GM23338 (cell line): ENCODE measurements around the gene PHTF1. TPM values are rescaled to one million over a fixed set of nuclear protein-coding genes. Genes with fewer than 3 reads are reported as not detected.

Experiments used
- ATAC-seq: fragments of 200-7000 bp; cut with Tn5 transposase; 3 replicates; pipeline ENCODE4 v1.9.1; 2020
- DNase-seq: peaks from one replicate; pipeline ENCODE4 v3.0.0-alpha.2; 2015; ENCODE audit warnings: low spot score
- H2AFZ ChIP-seq: fragments of 200-600 bp; sonication (generic); 2 replicates; pipeline ENCODE4 v1.8.0; 2016; ENCODE audit warnings: antibody characterized with exemption, mild to moderate bottlenecking, moderate library complexity
- H3F3A ChIP-seq: fragments of 200-600 bp; sonication (generic); replicated peaks from 2 replicates; pipeline ENCODE4 v1.8.0; 2017; ENCODE audit warnings: antibody characterized with exemption, mixed run types, low read depth
- H3K27ac ChIP-seq: fragments of 200-600 bp; sonication (generic); 2 replicates; pipeline ENCODE4 v1.6.1; 2016; ENCODE audit warnings: low read depth
- H3K27me3 ChIP-seq: fragments of 200-600 bp; sonication (generic); 2 replicates; pipeline ENCODE4 v1.8.0; 2016; ENCODE audit warnings: mild to moderate bottlenecking, mixed run types, moderate library complexity; ENCODE audit not compliant: insufficient read depth
- H3K36me3 ChIP-seq: fragments of 200-600 bp; sonication (generic); 2 replicates; pipeline ENCODE4 v1.8.0; 2016; ENCODE audit warnings: mild to moderate bottlenecking; ENCODE audit not compliant: insufficient read depth
- H3K4me1 ChIP-seq: fragments of 200-600 bp; sonication (generic); 2 replicates; pipeline ENCODE4 v1.8.0; 2016; ENCODE audit warnings: mild to moderate bottlenecking, moderate library complexity; ENCODE audit not compliant: insufficient read depth
- H3K4me2 ChIP-seq: fragments of 200-600 bp; sonication (generic); 2 replicates; pipeline ENCODE4 v1.7.1; 2017; ENCODE audit warnings: mixed run types
- H3K4me3 ChIP-seq: fragments of 200-600 bp; sonication (generic); 2 replicates; pipeline ENCODE4 v1.6.1; 2016; ENCODE audit warnings: mixed run types
- H3K79me2 ChIP-seq: fragments of 200-600 bp; sonication (generic); replicated peaks from 2 replicates; pipeline ENCODE4 v1.8.0; 2017; ENCODE audit warnings: mild to moderate bottlenecking; ENCODE audit not compliant: insufficient read depth
- H3K9me2 ChIP-seq: fragments of 200-600 bp; sonication (generic); 2 replicates; pipeline ENCODE4 v1.8.0; 2017; ENCODE audit not compliant: insufficient read depth
- H4K20me1 ChIP-seq: fragments of 200-600 bp; sonication (generic); replicated peaks from 2 replicates; pipeline ENCODE4 v1.8.0; 2017; ENCODE audit warnings: mild to moderate bottlenecking; ENCODE audit not compliant: insufficient read depth
- H3K27ac Mint-ChIP-seq: 2 replicates; pipeline ENCODE4 v1.8.0; 2020; ENCODE audit warnings: inconsistent platforms, mild to moderate bottlenecking, moderate library complexity, mixed read lengths
- H3K27me3 Mint-ChIP-seq: 3 replicates; pipeline ENCODE4 v1.8.0; 2022; ENCODE audit warnings: low read depth, mild to moderate bottlenecking, moderate library complexity, mixed read lengths, inconsistent platforms; ENCODE audit not compliant: insufficient read depth, poor library complexity
- H3K36me3 Mint-ChIP-seq: 3 replicates; pipeline ENCODE4 v1.8.0; 2021; ENCODE audit warnings: low read depth, mild to moderate bottlenecking, inconsistent platforms, moderate library complexity, mixed read lengths
- H3K4me1 Mint-ChIP-seq: 3 replicates; pipeline ENCODE4 v1.8.0; 2020; ENCODE audit warnings: mild to moderate bottlenecking, inconsistent platforms, mixed read lengths
- H3K4me3 Mint-ChIP-seq: 3 replicates; pipeline ENCODE4 v1.8.0; 2021; ENCODE audit warnings: moderate library complexity, mild to moderate bottlenecking, inconsistent platforms, mixed read lengths
- H3K9me3 Mint-ChIP-seq: 3 replicates; pipeline ENCODE4 v1.8.0; 2020; ENCODE audit warnings: moderate library complexity, mild to moderate bottlenecking, inconsistent platforms, mixed read lengths
- JUNB ChIP-seq: IDR thresholded peaks from one replicate; pipeline ENCODE4 v1.6.1; 2016; ENCODE audit warnings: antibody characterized with exemption; ENCODE audit not compliant: unreplicated experiment
- REST ChIP-seq: IDR thresholded peaks from one replicate; pipeline ENCODE4 v1.6.1; 2018; ENCODE audit warnings: antibody characterized with exemption; ENCODE audit not compliant: unreplicated experiment
- ZNF114 ChIP-seq: fragments of 250-450 bp; sonication (Bioruptor Pico); IDR thresholded peaks from 2 replicates; pipeline ENCODE4 v1.5.0; 2020; ENCODE audit warnings: mild to moderate bottlenecking, moderate library complexity
- polyA plus RNA-seq: library from polyadenylated mRNA; unstranded; fragments of >200 nt; fragmentation: Nextera tagmentation; extraction: Ambion mirVana; gene quantifications from 2 replicates; pipeline ENCODE4 v1.2.1, GENCODE V29; 2016
- total RNA-seq: library from RNA; depleted of rRNA; stranded (reverse); fragments of >200 nt; shearing (Covaris generic); gene quantifications from 2 replicates; pipeline ENCODE4 v1.2.3, GENCODE V29; 2014
- TF ChIP-seq, protein P1 (sequence below): fragments of 250-450 bp; sonication (Bioruptor Pico); IDR thresholded peaks from 2 replicates; pipeline ENCODE4 v1.5.0; 2020; ENCODE audit warnings: mild to moderate bottlenecking, moderate library complexity
- TF ChIP-seq, protein P2 (sequence below): IDR thresholded peaks from 2 replicates; pipeline ENCODE4 v1.6.1; 2016; ENCODE audit warnings: antibody characterized with exemption

Gene PHTF1
- total and polyA plus RNA-seq, 2 experiments from 2014 or later = 19.1 to 21.6 TPM

- TF ChIP-seq, protein P1, sequence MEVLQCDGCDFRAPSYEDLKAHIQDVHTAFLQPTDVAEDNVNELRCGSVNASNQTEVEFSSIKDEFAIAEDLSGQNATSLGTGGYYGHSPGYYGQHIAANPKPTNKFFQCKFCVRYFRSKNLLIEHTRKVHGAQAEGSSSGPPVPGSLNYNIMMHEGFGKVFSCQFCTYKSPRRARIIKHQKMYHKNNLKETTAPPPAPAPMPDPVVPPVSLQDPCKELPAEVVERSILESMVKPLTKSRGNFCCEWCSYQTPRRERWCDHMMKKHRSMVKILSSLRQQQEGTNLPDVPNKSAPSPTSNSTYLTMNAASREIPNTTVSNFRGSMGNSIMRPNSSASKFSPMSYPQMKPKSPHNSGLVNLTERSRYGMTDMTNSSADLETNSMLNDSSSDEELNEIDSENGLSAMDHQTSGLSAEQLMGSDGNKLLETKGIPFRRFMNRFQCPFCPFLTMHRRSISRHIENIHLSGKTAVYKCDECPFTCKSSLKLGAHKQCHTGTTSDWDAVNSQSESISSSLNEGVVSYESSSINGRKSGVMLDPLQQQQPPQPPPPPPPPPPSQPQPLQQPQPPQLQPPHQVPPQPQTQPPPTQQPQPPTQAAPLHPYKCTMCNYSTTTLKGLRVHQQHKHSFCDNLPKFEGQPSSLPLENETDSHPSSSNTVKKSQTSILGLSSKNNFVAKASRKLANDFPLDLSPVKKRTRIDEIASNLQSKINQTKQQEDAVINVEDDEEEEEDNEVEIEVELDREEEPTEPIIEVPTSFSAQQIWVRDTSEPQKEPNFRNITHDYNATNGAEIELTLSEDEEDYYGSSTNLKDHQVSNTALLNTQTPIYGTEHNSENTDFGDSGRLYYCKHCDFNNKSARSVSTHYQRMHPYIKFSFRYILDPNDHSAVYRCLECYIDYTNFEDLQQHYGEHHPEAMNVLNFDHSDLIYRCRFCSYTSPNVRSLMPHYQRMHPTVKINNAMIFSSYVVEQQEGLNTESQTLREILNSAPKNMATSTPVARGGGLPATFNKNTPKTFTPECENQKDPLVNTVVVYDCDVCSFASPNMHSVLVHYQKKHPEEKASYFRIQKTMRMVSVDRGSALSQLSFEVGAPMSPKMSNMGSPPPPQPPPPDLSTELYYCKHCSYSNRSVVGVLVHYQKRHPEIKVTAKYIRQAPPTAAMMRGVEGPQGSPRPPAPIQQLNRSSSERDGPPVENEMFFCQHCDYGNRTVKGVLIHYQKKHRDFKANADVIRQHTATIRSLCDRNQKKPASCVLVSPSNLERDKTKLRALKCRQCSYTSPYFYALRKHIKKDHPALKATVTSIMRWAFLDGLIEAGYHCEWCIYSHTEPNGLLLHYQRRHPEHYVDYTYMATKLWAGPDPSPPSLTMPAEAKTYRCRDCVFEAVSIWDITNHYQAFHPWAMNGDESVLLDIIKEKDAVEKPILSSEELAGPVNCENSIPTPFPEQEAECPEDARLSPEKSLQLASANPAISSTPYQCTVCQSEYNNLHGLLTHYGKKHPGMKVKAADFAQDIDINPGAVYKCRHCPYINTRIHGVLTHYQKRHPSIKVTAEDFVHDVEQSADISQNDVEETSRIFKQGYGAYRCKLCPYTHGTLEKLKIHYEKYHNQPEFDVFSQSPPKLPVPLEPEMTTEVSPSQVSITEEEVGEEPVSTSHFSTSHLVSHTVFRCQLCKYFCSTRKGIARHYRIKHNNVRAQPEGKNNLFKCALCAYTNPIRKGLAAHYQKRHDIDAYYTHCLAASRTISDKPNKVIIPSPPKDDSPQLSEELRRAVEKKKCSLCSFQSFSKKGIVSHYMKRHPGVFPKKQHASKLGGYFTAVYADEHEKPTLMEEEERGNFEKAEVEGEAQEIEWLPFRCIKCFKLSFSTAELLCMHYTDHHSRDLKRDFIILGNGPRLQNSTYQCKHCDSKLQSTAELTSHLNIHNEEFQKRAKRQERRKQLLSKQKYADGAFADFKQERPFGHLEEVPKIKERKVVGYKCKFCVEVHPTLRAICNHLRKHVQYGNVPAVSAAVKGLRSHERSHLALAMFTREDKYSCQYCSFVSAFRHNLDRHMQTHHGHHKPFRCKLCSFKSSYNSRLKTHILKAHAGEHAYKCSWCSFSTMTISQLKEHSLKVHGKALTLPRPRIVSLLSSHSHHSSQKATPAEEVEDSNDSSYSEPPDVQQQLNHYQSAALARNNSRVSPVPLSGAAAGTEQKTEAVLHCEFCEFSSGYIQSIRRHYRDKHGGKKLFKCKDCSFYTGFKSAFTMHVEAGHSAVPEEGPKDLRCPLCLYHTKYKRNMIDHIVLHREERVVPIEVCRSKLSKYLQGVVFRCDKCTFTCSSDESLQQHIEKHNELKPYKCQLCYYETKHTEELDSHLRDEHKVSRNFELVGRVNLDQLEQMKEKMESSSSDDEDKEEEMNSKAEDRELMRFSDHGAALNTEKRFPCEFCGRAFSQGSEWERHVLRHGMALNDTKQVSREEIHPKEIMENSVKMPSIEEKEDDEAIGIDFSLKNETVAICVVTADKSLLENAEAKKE (CRISPR knock-in tag) = no peak
- TF ChIP-seq, protein P2, sequence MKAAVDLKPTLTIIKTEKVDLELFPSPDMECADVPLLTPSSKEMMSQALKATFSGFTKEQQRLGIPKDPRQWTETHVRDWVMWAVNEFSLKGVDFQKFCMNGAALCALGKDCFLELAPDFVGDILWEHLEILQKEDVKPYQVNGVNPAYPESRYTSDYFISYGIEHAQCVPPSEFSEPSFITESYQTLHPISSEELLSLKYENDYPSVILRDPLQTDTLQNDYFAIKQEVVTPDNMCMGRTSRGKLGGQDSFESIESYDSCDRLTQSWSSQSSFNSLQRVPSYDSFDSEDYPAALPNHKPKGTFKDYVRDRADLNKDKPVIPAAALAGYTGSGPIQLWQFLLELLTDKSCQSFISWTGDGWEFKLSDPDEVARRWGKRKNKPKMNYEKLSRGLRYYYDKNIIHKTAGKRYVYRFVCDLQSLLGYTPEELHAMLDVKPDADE = no peak
- no peak for TF ChIP-seq ZNF114 (CRISPR knock-in tag)
Observed at GRCh38 chr1:113784104-113784779, 25.0 kb upstream of the PHTF1 start (continued).

DNA sequence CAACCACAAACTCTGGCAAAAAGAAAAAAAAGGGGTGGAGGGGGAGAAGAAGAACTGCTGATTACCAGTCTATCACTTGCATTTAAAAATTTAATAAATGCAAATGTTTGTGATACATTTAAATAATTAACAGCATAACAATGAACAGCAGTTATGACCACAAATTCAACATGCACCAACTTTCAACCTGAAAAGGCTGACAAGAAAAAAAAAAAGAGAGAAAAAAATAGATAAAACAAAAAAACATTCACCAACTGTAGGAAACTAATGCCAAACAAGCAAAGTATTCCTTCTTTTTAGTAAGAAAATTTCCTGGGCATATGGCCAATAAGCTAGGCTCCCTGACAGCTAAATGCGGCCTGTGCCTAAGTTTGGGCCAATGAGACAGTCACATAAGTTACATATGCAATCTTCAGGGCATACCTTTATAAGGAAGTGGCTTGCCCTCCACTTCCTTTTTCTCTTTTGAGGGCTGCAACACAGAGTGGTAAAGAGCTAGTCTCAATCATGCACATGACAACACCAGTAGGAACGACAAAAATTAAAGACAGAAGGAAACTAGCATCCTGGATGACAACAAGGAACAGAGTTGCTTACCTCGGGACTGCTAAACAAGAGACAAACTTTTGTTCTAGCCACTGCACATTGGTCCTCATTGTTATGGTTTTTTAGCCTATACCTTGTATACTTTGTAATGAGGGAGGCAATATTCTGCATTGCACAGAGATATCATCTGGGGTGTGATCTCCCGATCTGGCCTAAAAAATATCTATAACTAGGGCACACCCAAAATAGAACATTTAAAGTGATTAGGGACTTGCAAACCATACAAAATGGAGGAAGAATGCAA lies 24.2 kb upstream of the PHTF1 start:
- H3K4me3 Mint-ChIP-seq = no peak overlapping the region
- Histone ChIP-seq H3K9me2 (no peaks in the 10 kb centered on the region), H3K4me3 (no peak overlapping the region), H3K27me3 (no peaks in the 10 kb centered on the region), H3K79me2 (peaks cover 81% of the 10 kb centered on the region), H3K4me1 (peaks cover 18% of the 10 kb centered on the region), H3F3A (no peaks in the 10 kb centered on the region), H3K36me3 (no peaks in the 10 kb centered on the region), H3K4me2 (peak overlapping the region; percentile 3; the same call in 1 of the 2 replicates), H3K27ac (no peak overlapping the region), H4K20me1 (0 out of 2 replicates have a peak, but pooled peaks cover 3% of the 10 kb centered on the region), H2AFZ (no peak overlapping the region)
- peaks cover 19% of the 10 kb centered on the region for H3K4me1 Mint-ChIP-seq
- H3K27ac Mint-ChIP-seq = no peak overlapping the region
- H3K36me3 Mint-ChIP-seq = peaks cover 3% of the 10 kb centered on the region; the same call in 2 of the 3 replicates
- no peaks in the 10 kb centered on the region for H3K27me3 Mint-ChIP-seq
- DNase-seq = no peak
- no peaks in the 10 kb centered on the region for H3K9me3 Mint-ChIP-seq
- ATAC-seq = no peak
- TF ChIP-seq REST = no peak
- TF ChIP-seq, protein P2 = no peak
- TF ChIP-seq JUNB = no peak
